Right lobe of liver (tissue), 6 donors: Measurements from ENCODE around the gene TOR1AIP1. TPM values are rescaled to one million over a fixed set of nuclear protein-coding genes. Genes with fewer than 3 reads are reported as not detected.
A peak's percentile ranks its signal among the peaks of the same experiment; 100 is the strongest.

Experiments
- ATAC-seq, 4 donors: fragments of 200-7000 bp; cut with Tn5 transposase; one replicate each; pipeline ENCODE4 v1.9.1; 2020; ENCODE audit warnings: mild to moderate bottlenecking in 4 of 4, moderate library complexity in 4 of 4
- DNase-seq, 3 donors: peaks; one replicate each; pipeline ENCODE4 v3.0.0-alpha.2; 2020
- H3K27ac ChIP-seq, 3 donors: fragments of 200-600 bp; one replicate each; pipeline ENCODE4 v1.8.0; 2022
- H3K27me3 ChIP-seq, 2 donors: fragments of 200-600 bp; one replicate each; pipeline ENCODE4 v1.8.0; 2022
- H3K36me3 ChIP-seq, 4 donors: fragments of 200-600 bp; sonication (generic) in 1 of 4; one replicate each; pipeline versions ENCODE4 v1.5.1 to v1.8.0; 2017 to 2022; ENCODE audit warnings: control low read depth in 1 of 4
- H3K4me1 ChIP-seq, 4 donors: fragments of 200-600 bp; sonication (generic) in 1 of 4; one replicate each; pipeline versions ENCODE4 v1.5.1 to v1.8.0; 2017 to 2022; ENCODE audit warnings: control low read depth in 1 of 4
- H3K4me3 ChIP-seq, 3 donors: fragments of 200-600 bp; one replicate each; pipeline ENCODE4 v1.8.0; 2022
- H3K9me3 ChIP-seq, 4 donors: fragments of 200-600 bp; sonication (generic) in 1 of 4; one replicate each; pipeline versions ENCODE4 v1.5.1 to v1.8.0; 2017 to 2022; ENCODE audit warnings: control low read depth in 1 of 4
- POLR2A ChIP-seq: fragments of 450-650 bp; IDR thresholded peaks from one replicate; pipeline ENCODE4 v1.6.1; 2017; ENCODE audit warnings: antibody characterized with exemption, mild to moderate bottlenecking
- WGBS: methylation state at CpG from one replicate; pipeline ENCODE4 v1.1.6; 2018; ENCODE audit warnings: low coverage, low lambda C conversion rate; ENCODE audit not compliant: insufficient coverage; ENCODE audit errors: missing lambda C conversion rate; 5-methylcytosine and 5-hydroxymethylcytosine counted together
- intact Hi-C, 2 donors: fragments of 100-400 bp; cut with DNase I; formaldehyde crosslinking; loops; one replicate each; pipeline versions ENCODE4 v1.11.2 to v1.14.1; 2022
- total RNA-seq, 6 experiments: library from RNA; depleted of rRNA in 2 of 6; stranded (reverse); fragments of >200 nt in 2 of 6; fragmentation: NEBNext Ultra II Directional in 3 of 6; extraction: Animal tissue kit (Norgen Biotek cat#: 25700) in 3 of 6; gene quantifications; one replicate each; pipeline versions ENCODE4 v1.1.0 to v1.2.4, GENCODE V29; 2016 to 2023
- TF ChIP-seq, protein P1 (sequence below), 4 donors: fragments of 200-600 bp in 3 of 4; fragments of 450-650 bp in 1 of 4; IDR thresholded peaks; one replicate each; pipeline versions ENCODE4 v1.5.1 to v1.8.0; 2016 to 2022; ENCODE audit warnings: antibody characterized with exemption in 4 of 4, mild to moderate bottlenecking in 2 of 4
- donor health status: DM: no; HTN: yes; CAD: no.
- donor health status: DM: no; HTN: no; CAD: no.
- donor health status: DM: no; HTN: no; CAD: no.
- donor health status: DM: no; HTN: yes; CAD: no.
- donor health status: DM: no; HTN: yes; CAD: no.

Gene TOR1AIP1
- total RNA-seq, 6 experiments from 2014 or later, result 18.0 to 31.2 (median 23.0) TPM

GRCh38 chr1:179968994-179969919 is 87.2 kb downstream of the TOR1AIP1 start:
- ATAC-seq, result peak; percentile 28 to 55 (median 40)
- Histone ChIP-seq H3K36me3 (no peaks in the 10 kb centered on the region), H3K27me3 (no peaks in the 10 kb centered on the region), H3K4me3 (no peak overlapping the region), H3K27ac (peak overlapping the region in 2 of 3 donors; percentile 34 to 45), H3K4me1 (peaks cover 0 to 4% (median 0%) of the 10 kb centered on the region in 4 donors), H3K9me3 (no peaks in the 10 kb centered on the region)
- WGBS, result 43% methylated on average over 5 of the region's 8 CpGs
- TF ChIP-seq, protein P1, sequence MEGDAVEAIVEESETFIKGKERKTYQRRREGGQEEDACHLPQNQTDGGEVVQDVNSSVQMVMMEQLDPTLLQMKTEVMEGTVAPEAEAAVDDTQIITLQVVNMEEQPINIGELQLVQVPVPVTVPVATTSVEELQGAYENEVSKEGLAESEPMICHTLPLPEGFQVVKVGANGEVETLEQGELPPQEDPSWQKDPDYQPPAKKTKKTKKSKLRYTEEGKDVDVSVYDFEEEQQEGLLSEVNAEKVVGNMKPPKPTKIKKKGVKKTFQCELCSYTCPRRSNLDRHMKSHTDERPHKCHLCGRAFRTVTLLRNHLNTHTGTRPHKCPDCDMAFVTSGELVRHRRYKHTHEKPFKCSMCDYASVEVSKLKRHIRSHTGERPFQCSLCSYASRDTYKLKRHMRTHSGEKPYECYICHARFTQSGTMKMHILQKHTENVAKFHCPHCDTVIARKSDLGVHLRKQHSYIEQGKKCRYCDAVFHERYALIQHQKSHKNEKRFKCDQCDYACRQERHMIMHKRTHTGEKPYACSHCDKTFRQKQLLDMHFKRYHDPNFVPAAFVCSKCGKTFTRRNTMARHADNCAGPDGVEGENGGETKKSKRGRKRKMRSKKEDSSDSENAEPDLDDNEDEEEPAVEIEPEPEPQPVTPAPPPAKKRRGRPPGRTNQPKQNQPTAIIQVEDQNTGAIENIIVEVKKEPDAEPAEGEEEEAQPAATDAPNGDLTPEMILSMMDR (IDR thresholded peaks at IDR 0.05), result no peak
- no peak for TF ChIP-seq POLR2A
- no peak for DNase-seq
- intact Hi-C loops, result no loop called here

Other genes with a start within 250 kb of the TOR1AIP1 start
- under 1 TPM in 3 of 6 experiments, not detected in 3; 0.07 to 0.12 (median 0.12) TPM for gene FAM163A, start 139.0 kb upstream of the TOR1AIP1 start, total RNA-seq
- 100 to 1,000 TPM in 2 of 6 experiments, 10 to 100 TPM in 4; 73.3 to 140 (median 90.4) TPM for gene TOR1AIP2, start 4.5 kb upstream of the TOR1AIP1 start, total RNA-seq
- gene CEP350, start 72.5 kb downstream of the TOR1AIP1 start, total RNA-seq, result 10 to 100 TPM; 15.6 to 24.6 (median 21.3) TPM